NT2/D1 (cell line): Measurements from ENCODE around the gene C1QB.

Source experiments
- YY1 ChIP-seq: IDR thresholded peaks from 2 replicates; pipeline ENCODE4 v1.6.1; 2011; ENCODE audit not compliant: insufficient read length, insufficient read depth
- ZNF274 ChIP-seq: IDR thresholded peaks from 2 replicates; pipeline ENCODE4 v1.6.1; 2011; ENCODE audit warnings: mild to moderate bottlenecking, low read depth, low read length

GRCh38 chr1:22643381-22643780 lies 9.7 kb upstream of the C1QB start, which contains the start of gene C1QC:
- TF ChIP-seq YY1: no peak
- TF ChIP-seq ZNF274: no peak
